ENCODE results near the gene ANKRD33B. TPM values are rescaled to one million over a fixed set of nuclear protein-coding genes. Genes with fewer than 3 reads are reported as not detected.

Gene ANKRD33B
- total RNA-seq, 3 donors from 2014 or later (not counting 1 experiment from before 2014, with no cell fraction given), result 2.4 to 4.3 (median 3.9) TPM

GRCh38 chr5:10649666-10650380 lies 86.0 kb downstream of the ANKRD33B start:
- no peaks in the 10 kb centered on the region for H3K36me3 ChIP-seq (ENCODE audit: control insufficient read depth, insufficient read depth, low read length)
- 97% methylated on average over 68 of the region's 68 CpGs for WGBS (ENCODE audit: insufficient coverage)
- no peak overlapping the region for H3K4me3 ChIP-seq (ENCODE audit: low read length)
- Mint-ChIP-seq H3K27ac (no peak overlapping the region), H3K4me1 (peaks cover under 1 to 13% of the 10 kb centered on the region in 2 donors), H3K9me3 (no peaks in the 10 kb centered on the region), H3K36me3 (no peaks in the 10 kb centered on the region), H3K27me3 (ENCODE audit: low read depth in 2 of 2) (no peaks in the 10 kb centered on the region), H3K4me3 (no peak overlapping the region)
- no peaks in the 10 kb centered on the region for H3K27me3 ChIP-seq (ENCODE audit: control insufficient read depth, insufficient read depth, low read length)
- ATAC-seq (no peak), DNase-seq (no peak)
- H3K4me1 ChIP-seq (ENCODE audit: control insufficient read depth, insufficient read depth, low read length), result no peaks in the 10 kb centered on the region
- TF ChIP-seq CTCF (IDR thresholded peaks at IDR 0.05), result no peak
- intact Hi-C loops (cut with micrococcal nuclease), result no loop called here
- no peaks in the 10 kb centered on the region for H3K9me3 ChIP-seq (ENCODE audit: control insufficient read depth, insufficient read depth, low read length)
- H3K27ac ChIP-seq (ENCODE audit: low read length), result no peak overlapping the region

GRCh38 chr5:10652151-10652550 lies 88.3 kb downstream of the ANKRD33B start:
- intact Hi-C loops (cut with micrococcal nuclease), result no loop called here
- Histone ChIP-seq H3K4me3 (ENCODE audit: low read length) (no peak overlapping the region), H3K36me3 (ENCODE audit: control insufficient read depth, insufficient read depth, low read length) (no peaks in the 10 kb centered on the region), H3K4me1 (ENCODE audit: control insufficient read depth, insufficient read depth, low read length) (no peaks in the 10 kb centered on the region), H3K27ac (ENCODE audit: low read length) (no peak overlapping the region), H3K27me3 (ENCODE audit: control insufficient read depth, insufficient read depth, low read length) (no peaks in the 10 kb centered on the region), H3K9me3 (ENCODE audit: control insufficient read depth, insufficient read depth, low read length) (no peaks in the 10 kb centered on the region)
- DNase-seq (no peak), ATAC-seq (no peak)
- Mint-ChIP-seq H3K27ac (no peak overlapping the region), H3K27me3 (ENCODE audit: low read depth in 2 of 2) (no peaks in the 10 kb centered on the region), H3K4me3 (no peak overlapping the region), H3K4me1 (no peaks in the 10 kb centered on the region), H3K9me3 (no peaks in the 10 kb centered on the region), H3K36me3 (no peaks in the 10 kb centered on the region)
- 93% methylated on average over 13 of the region's 13 CpGs for WGBS (ENCODE audit: insufficient coverage)
- TF ChIP-seq CTCF (IDR thresholded peaks at IDR 0.05), result no peak

GRCh38 chr5:10652606-10653005 lies 88.7 kb downstream of the ANKRD33B start:
- intact Hi-C loops (cut with micrococcal nuclease), result no loop called here
- Mint-ChIP-seq H3K27ac (no peak overlapping the region), H3K4me1 (no peaks in the 10 kb centered on the region), H3K9me3 (no peaks in the 10 kb centered on the region), H3K27me3 (ENCODE audit: low read depth in 2 of 2) (no peaks in the 10 kb centered on the region), H3K36me3 (no peaks in the 10 kb centered on the region), H3K4me3 (no peak overlapping the region)
- Histone ChIP-seq H3K4me1 (ENCODE audit: control insufficient read depth, insufficient read depth, low read length) (no peaks in the 10 kb centered on the region), H3K4me3 (ENCODE audit: low read length) (no peak overlapping the region), H3K27ac (ENCODE audit: low read length) (no peak overlapping the region), H3K36me3 (ENCODE audit: control insufficient read depth, insufficient read depth, low read length) (no peaks in the 10 kb centered on the region), H3K9me3 (ENCODE audit: control insufficient read depth, insufficient read depth, low read length) (no peaks in the 10 kb centered on the region), H3K27me3 (ENCODE audit: control insufficient read depth, insufficient read depth, low read length) (no peaks in the 10 kb centered on the region)
- ATAC-seq (no peak), DNase-seq (no peak)
- no peak for TF ChIP-seq CTCF (IDR thresholded peaks at IDR 0.05)
- WGBS (ENCODE audit: insufficient coverage), result 91% methylated on average over 8 of the region's 8 CpGs

- intact Hi-C loops (cut with micrococcal nuclease), result no loop called here
- H3K36me3 Mint-ChIP-seq, result no peaks in the 10 kb centered on the region
Measured at GRCh38 chr5:10653043-10653442, 89.2 kb downstream of the ANKRD33B start.

More at GRCh38 chr5:10653043-10653442, 89.2 kb downstream of the ANKRD33B start:
- no peaks in the 10 kb centered on the region for H3K4me1 ChIP-seq (ENCODE audit: control insufficient read depth, insufficient read depth, low read length)
- DNase-seq (no peak), ATAC-seq (no peak)
- Mint-ChIP-seq H3K27ac (no peak overlapping the region), H3K9me3 (no peaks in the 10 kb centered on the region), H3K4me1 (no peaks in the 10 kb centered on the region), H3K27me3 (ENCODE audit: low read depth in 2 of 2) (no peaks in the 10 kb centered on the region), H3K4me3 (no peak overlapping the region)
- H3K4me3 ChIP-seq (ENCODE audit: low read length), result no peak overlapping the region
- no peak overlapping the region for H3K27ac ChIP-seq (ENCODE audit: low read length)
- H3K36me3 ChIP-seq (ENCODE audit: control insufficient read depth, insufficient read depth, low read length), result no peaks in the 10 kb centered on the region
- TF ChIP-seq CTCF (IDR thresholded peaks at IDR 0.05), result no peak
- WGBS (ENCODE audit: insufficient coverage), result 88% methylated on average over 4 of the region's 4 CpGs
- H3K27me3 ChIP-seq (ENCODE audit: control insufficient read depth, insufficient read depth, low read length), result no peaks in the 10 kb centered on the region
- no peaks in the 10 kb centered on the region for H3K9me3 ChIP-seq (ENCODE audit: control insufficient read depth, insufficient read depth, low read length)
